NB4 (cell line): ENCODE data around the gene GADD45G.

ENCODE experiments used
- DNase-seq: peaks from one replicate; pipeline ENCODE4 v3.0.0; 2010; ENCODE audit warnings: low read depth
- H3K4me3 ChIP-seq: one replicate; pipeline ENCODE4 v1.5.1; 2011; ENCODE audit warnings: mild to moderate bottlenecking, low read depth, low read length, moderate library complexity
- CTCF ChIP-seq: IDR thresholded peaks from one replicate; pipeline ENCODE4 v1.5.1; 2012; ENCODE audit warnings: low read depth, low read length
- MAX ChIP-seq: IDR thresholded peaks from 2 replicates; pipeline ENCODE4 v1.6.1; 2011; ENCODE audit warnings: low read depth, low read length
- MYC ChIP-seq: IDR thresholded peaks from 2 replicates; pipeline ENCODE4 v1.6.1; 2011; ENCODE audit warnings: low read depth, low read length
- POLR2A ChIP-seq: IDR thresholded peaks from 2 replicates; pipeline ENCODE4 v1.6.1; 2011; ENCODE audit warnings: mild to moderate bottlenecking; ENCODE audit not compliant: insufficient read length; ENCODE audit errors: extremely low read depth

Gene GADD45G

GRCh38 chr9:89604729-89605464 lies at the start of gene GADD45G:
Gene GADD45G (plus strand): TSS chr9:89605012. CDS start chr9:89605122, 110 bp downstream.
- no peak for TF ChIP-seq CTCF
- TF ChIP-seq MAX, result no peak
- no peak for TF ChIP-seq MYC
- TF ChIP-seq POLR2A, result no peak
- DNase-seq, result peak; percentile 83
- peak within 1 kb of the TSS; percentile 43 for H3K4me3 ChIP-seq

- TF ChIP-seq CTCF (no peak), MYC (no peak), MAX (no peak), POLR2A (no peak)
- DNase-seq, result no peak
- H3K4me3 ChIP-seq, result no peak overlapping the region
Observed at GRCh38 chr9:89555036-89555415, 49.8 kb upstream of the GADD45G start.

- DNase-seq, result peak; percentile 80
- no peak overlapping the region for H3K4me3 ChIP-seq
- TF ChIP-seq MAX, result peak; percentile 97
- TF ChIP-seq MYC, result peak; percentile 89
- no peak for TF ChIP-seq CTCF
Observed at GRCh38 chr9:89555451-89556375, 49.1 kb upstream of the GADD45G start.

GRCh38 chr9:89558196-89558899 lies 46.5 kb upstream of the GADD45G start:
- H3K4me3 ChIP-seq, result no peak overlapping the region
- TF ChIP-seq MYC (no peak), POLR2A (no peak), MAX (no peak), CTCF (no peak)
- DNase-seq, result no peak

- DNase-seq, result no peak
- no peak overlapping the region for H3K4me3 ChIP-seq
Observed at GRCh38 chr9:89558948-89559347, 45.9 kb upstream of the GADD45G start.

More at GRCh38 chr9:89558948-89559347, 45.9 kb upstream of the GADD45G start:
- TF ChIP-seq MAX, result no peak
- TF ChIP-seq POLR2A, result no peak
- TF ChIP-seq MYC, result no peak
- no peak for TF ChIP-seq CTCF
